Measurements from ENCODE around the gene PTPRE. TPM values are rescaled to one million over a fixed set of nuclear protein-coding genes. Genes with fewer than 3 reads are reported as not detected.

Gene PTPRE
- total RNA-seq, 1 experiment from 2014 or later = 0.69 TPM

GRCh38 chr10:127922206-127922605 lies 15.3 kb downstream of the PTPRE start:
- no peak overlapping the region for H3K4me3 ChIP-seq (ENCODE audit: insufficient read depth, low read depth, low read length)
- no peak for DNase-seq
- no peaks in the 10 kb centered on the region for H3K36me3 ChIP-seq (replicated peaks; ENCODE audit: control insufficient read depth, insufficient read depth, low read length)
- no peaks in the 10 kb centered on the region for H3K27me3 ChIP-seq (ENCODE audit: control insufficient read depth, insufficient read depth, low read length)

DNA sequence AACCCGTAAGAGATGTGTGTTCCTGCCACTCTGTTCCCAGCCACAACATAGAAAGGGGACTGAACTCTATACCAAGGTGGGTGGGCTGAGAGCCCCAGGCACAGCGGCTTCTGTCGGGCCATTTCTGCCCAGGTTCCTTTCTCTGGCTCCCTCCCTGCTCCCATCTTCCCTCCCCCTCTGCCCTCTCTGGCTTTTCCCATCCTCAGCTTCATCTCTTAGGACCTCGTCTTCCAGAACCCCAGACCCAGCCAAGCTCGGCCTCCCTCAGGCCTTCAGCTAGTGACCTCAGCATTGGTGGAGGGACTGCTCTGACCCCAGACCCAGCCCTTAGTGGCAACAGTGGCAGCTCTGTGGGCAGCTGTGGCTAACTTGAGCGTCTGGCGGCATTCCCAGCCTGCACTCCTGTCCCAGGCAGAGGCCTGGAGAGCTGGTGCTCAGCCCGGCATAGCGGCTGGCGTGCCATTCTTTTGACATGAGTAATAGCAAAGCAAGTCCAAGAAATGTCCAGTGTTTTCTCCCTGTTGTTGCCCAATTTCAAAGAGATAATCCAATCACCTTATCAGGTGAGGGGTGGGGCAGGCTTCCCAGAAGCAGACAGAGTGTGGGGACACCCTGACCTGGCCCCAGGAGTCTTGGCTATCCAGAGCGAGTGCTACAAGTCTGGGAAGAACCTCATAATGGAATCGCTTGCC lies 15.9 kb downstream of the PTPRE start:
- H3K4me3 ChIP-seq (ENCODE audit: insufficient read depth, low read depth, low read length) = no peak overlapping the region
- no peak for DNase-seq
- no peaks in the 10 kb centered on the region for H3K27me3 ChIP-seq (ENCODE audit: control insufficient read depth, insufficient read depth, low read length)
- H3K36me3 ChIP-seq (replicated peaks; ENCODE audit: control insufficient read depth, insufficient read depth, low read length) = no peaks in the 10 kb centered on the region

DNA sequence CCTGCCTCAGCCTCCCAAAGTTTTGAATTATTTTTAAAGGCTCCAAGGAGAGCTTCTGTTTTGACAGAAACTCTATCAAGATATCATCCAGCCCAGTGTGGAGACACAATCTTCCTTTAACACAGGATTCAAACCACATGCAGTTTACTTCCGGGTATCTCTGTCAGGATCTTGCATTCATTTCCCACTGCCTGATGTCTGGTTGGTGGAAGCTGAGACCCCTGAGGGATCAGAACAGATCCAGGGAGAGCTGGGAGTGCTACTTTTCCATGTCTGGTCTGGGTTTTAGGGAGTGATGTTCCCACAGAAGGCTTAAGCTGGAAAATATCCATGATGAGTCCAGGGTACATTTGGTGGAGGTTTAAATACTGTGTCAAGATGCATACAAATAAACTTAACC lies 16.7 kb downstream of the PTPRE start:
- Histone ChIP-seq H3K4me3 (ENCODE audit: insufficient read depth, low read depth, low read length) (no peak overlapping the region), H3K36me3 (replicated peaks; ENCODE audit: control insufficient read depth, insufficient read depth, low read length) (no peaks in the 10 kb centered on the region), H3K27me3 (ENCODE audit: control insufficient read depth, insufficient read depth, low read length) (no peaks in the 10 kb centered on the region)
- DNase-seq = no peak

- no peak for DNase-seq
- Histone ChIP-seq H3K27me3 (ENCODE audit: control insufficient read depth, insufficient read depth, low read length) (no peaks in the 10 kb centered on the region), H3K36me3 (replicated peaks; ENCODE audit: control insufficient read depth, insufficient read depth, low read length) (no peaks in the 10 kb centered on the region), H3K4me3 (ENCODE audit: insufficient read depth, low read depth, low read length) (no peak overlapping the region)
Measured at GRCh38 chr10:127925471-127926207, 18.7 kb downstream of the PTPRE start.

DNA sequence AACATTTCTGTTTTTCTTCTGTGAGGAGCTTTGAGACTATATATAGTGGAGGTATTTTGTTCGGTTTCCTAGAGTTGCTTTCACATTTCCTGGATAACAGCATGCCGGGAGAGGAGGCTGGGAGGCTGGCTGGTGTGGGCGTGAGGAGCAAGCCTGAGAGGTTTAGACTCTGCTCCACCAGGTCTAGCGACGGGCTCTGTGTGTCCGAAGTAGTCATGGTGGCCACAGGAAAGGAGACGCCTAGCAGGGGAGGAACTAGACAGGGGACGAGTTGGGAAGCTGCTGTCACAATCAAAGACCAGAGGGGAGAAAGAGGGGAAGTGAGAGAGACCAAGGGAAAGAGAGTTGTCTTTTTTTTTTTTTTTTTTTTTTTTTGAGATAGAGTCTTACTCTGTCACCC lies 19.6 kb downstream of the PTPRE start:
- DNase-seq = no peak
- Histone ChIP-seq H3K27me3 (ENCODE audit: control insufficient read depth, insufficient read depth, low read length) (no peaks in the 10 kb centered on the region), H3K36me3 (replicated peaks; ENCODE audit: control insufficient read depth, insufficient read depth, low read length) (no peaks in the 10 kb centered on the region), H3K4me3 (ENCODE audit: insufficient read depth, low read depth, low read length) (no peak overlapping the region)

DNA sequence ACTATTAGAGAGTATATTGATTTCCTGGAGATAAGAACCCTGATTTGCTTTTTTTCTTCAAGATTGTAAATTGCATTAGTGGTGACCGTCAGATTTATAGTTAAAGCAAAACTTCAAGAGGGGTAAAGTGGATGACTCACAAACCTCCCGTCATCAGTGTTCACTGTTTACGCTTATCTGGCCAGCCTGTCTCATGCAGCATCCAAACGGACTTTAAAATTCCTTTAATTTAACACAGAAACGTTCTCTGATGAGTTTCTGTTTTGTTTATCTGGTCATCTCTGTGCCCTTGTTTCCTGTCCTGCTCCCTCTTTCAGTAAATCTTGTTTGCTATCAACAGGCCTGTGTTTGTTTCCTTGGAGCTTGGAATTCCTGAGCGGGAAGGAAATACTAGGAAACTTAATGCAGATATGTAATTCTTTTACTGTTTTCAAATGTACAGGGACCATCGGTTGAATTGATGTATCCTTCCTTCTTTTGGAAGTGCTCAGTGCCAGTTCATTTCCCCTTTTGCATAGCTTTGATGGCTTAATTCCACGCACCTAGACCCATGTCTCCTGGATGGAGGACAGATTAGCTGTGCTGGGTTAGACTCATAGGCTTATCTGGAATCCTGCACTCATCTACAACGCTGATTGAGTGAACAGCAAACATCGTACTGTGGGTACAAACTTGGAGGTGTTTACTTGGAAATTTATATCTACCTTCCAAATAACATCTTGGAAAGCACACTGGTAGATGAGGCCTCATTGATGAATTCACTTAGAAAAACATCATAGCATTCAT lies 21.3 kb downstream of the PTPRE start:
- Histone ChIP-seq H3K36me3 (replicated peaks; ENCODE audit: control insufficient read depth, insufficient read depth, low read length) (no peaks in the 10 kb centered on the region), H3K27me3 (ENCODE audit: control insufficient read depth, insufficient read depth, low read length) (no peaks in the 10 kb centered on the region), H3K4me3 (ENCODE audit: insufficient read depth, low read depth, low read length) (no peak overlapping the region)
- DNase-seq = no peak

DNA sequence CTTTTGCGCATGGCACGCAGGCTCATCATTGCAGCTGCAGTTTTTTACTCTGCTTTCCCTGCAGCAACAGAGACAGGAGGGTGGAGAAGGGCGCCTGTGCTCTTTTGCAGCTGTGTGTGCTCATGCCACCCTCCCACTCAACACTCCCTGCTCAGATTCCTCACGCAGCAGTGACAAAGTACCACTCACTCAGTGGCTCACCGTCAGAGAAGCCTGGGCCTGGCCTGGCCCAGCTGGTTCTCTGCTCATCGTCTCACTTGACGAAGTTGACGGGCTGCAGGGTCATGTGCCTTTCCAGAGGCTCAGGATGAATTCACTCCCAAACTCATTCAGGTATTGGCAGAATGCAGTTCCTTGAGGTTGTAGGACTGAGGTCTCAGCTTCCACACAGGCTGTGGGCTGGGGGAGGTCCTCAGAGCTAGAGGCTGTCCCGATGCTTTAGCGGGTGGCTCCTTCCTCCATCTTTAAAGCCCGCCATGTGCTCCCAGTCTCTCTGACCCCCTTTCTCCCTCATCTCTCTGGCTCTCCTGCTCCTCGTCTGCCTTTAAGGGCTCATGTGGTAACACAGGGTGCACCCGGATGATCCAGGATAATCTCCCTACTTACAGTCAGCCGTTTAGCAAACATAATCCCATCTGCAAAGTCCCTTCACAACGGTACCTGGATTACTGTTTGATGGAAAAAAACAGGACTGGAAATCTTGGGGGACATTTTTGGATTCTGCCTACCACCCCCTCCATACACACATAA lies 25.8 kb downstream of the PTPRE start:
- no peak for DNase-seq
- no peak overlapping the region for H3K4me3 ChIP-seq (ENCODE audit: insufficient read depth, low read depth, low read length)
- H3K36me3 ChIP-seq (replicated peaks; ENCODE audit: control insufficient read depth, insufficient read depth, low read length) = no peaks in the 10 kb centered on the region
- H3K27me3 ChIP-seq (ENCODE audit: control insufficient read depth, insufficient read depth, low read length) = no peaks in the 10 kb centered on the region

- Histone ChIP-seq H3K27me3 (ENCODE audit: control insufficient read depth, insufficient read depth, low read length) (no peaks in the 10 kb centered on the region), H3K4me3 (ENCODE audit: insufficient read depth, low read depth, low read length) (no peak overlapping the region), H3K36me3 (replicated peaks; ENCODE audit: control insufficient read depth, insufficient read depth, low read length) (no peaks in the 10 kb centered on the region)
- no peak for DNase-seq
Measured at GRCh38 chr10:127933271-127933670, 26.4 kb downstream of the PTPRE start.

GRCh38 chr10:127934383-127934782 lies 27.5 kb downstream of the PTPRE start:
- H3K4me3 ChIP-seq (ENCODE audit: insufficient read depth, low read depth, low read length) = no peak overlapping the region
- H3K36me3 ChIP-seq (replicated peaks; ENCODE audit: control insufficient read depth, insufficient read depth, low read length) = no peaks in the 10 kb centered on the region
- H3K27me3 ChIP-seq (ENCODE audit: control insufficient read depth, insufficient read depth, low read length) = no peaks in the 10 kb centered on the region
- DNase-seq = peak; percentile 17

DNA sequence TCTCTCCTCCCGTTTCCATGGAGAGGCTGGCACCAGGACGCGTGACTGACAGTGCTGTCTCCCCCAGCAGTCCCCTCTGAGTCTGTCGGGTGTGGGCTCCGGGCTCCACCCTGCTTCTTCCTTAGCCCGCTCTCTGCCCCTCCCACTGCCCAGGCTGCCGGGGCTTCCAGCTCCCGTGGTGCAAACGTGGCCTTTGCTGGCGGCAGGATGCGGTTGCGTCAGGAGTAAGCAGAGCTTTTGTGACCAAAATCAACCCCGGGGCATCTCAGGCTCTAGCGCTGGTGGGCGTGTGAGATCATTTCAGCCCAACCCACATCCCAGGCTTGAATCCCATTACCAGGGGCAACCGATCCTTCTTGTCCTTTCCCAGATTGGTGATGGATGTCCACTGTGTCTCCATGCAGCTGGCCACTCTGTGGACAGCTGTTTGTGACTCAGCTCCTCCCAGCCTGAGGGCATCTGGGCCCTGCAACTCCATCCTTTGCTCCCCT lies 28.2 kb downstream of the PTPRE start:
- DNase-seq = peak; percentile 30
- no peaks in the 10 kb centered on the region for H3K27me3 ChIP-seq (ENCODE audit: control insufficient read depth, insufficient read depth, low read length)
- no peaks in the 10 kb centered on the region for H3K36me3 ChIP-seq (replicated peaks; ENCODE audit: control insufficient read depth, insufficient read depth, low read length)
- no peak overlapping the region for H3K4me3 ChIP-seq (ENCODE audit: insufficient read depth, low read depth, low read length)

DNA sequence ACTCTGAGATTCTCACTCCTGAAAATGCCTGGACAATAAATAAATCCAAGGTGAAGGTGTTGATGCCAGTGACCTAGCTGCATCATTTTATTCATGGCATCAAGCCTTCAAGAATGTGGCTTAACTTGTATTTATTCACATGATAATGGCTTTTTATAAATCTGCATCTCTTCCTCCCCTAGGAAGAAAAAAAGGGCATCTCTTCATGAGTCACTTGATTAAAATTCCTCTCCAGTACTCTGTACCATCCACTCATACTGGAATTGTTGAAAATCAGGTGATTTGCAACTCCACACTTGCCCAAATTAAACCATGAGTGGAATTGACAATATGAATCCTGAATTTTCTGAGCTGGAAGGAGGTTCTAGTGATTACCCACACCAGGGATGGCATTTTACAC lies 30.2 kb downstream of the PTPRE start:
- H3K27me3 ChIP-seq (ENCODE audit: control insufficient read depth, insufficient read depth, low read length) = no peaks in the 10 kb centered on the region
- H3K36me3 ChIP-seq (replicated peaks; ENCODE audit: control insufficient read depth, insufficient read depth, low read length) = no peaks in the 10 kb centered on the region
- no peak overlapping the region for H3K4me3 ChIP-seq (ENCODE audit: insufficient read depth, low read depth, low read length)
- DNase-seq = peak; percentile 8

GRCh38 chr10:127937915-127938463 lies 31.1 kb downstream of the PTPRE start:
- H3K27me3 ChIP-seq (ENCODE audit: control insufficient read depth, insufficient read depth, low read length) = no peaks in the 10 kb centered on the region
- H3K36me3 ChIP-seq (replicated peaks; ENCODE audit: control insufficient read depth, insufficient read depth, low read length) = no peaks in the 10 kb centered on the region
- no peak overlapping the region for H3K4me3 ChIP-seq (ENCODE audit: insufficient read depth, low read depth, low read length)
- peak; percentile 4 for DNase-seq

- Histone ChIP-seq H3K4me3 (ENCODE audit: insufficient read depth, low read depth, low read length) (no peak overlapping the region), H3K27me3 (ENCODE audit: control insufficient read depth, insufficient read depth, low read length) (no peaks in the 10 kb centered on the region), H3K36me3 (replicated peaks; ENCODE audit: control insufficient read depth, insufficient read depth, low read length) (no peaks in the 10 kb centered on the region)
- no peak for DNase-seq
Measured at GRCh38 chr10:127939786-127940330, 33.0 kb downstream of the PTPRE start.

Data from H7 (cell line).